Adipose tissue (tissue), 3 donors: ENCODE results near the gene HYAL2. TPM values are rescaled to one million over a fixed set of nuclear protein-coding genes. Genes with fewer than 3 reads are reported as not detected.

Source experiments
- H3K27ac ChIP-seq: one replicate; pipeline ENCODE4 v1.5.1; 2013; ENCODE audit warnings: low read depth, low read length
- WGBS, 3 donors: extraction: QIAGEN DNeasy Blood & Tissue Kit; methylation state at CpG; one replicate each; pipeline ENCODE4 v1.1.7; 2013; 5-methylcytosine and 5-hydroxymethylcytosine counted together
- polyA plus RNA-seq, 3 donors: library from polyadenylated mRNA; stranded (reverse); fragments of 200-250 nt; gene quantifications; one replicate each; pipeline ENCODE4 v1.2.3, GENCODE V29; 2013
- donor health status: healthy with polysubstance abuse.
- donor health status: Bipolar disorder and iron deficiency.
- donor health status: healthy.

Gene HYAL2
- 100 to 1,000 TPM in 1 of 3 donors, 10 to 100 TPM in 2; 29.0 to 140 (median 80.3) TPM for polyA plus RNA-seq

GRCh38 chr3:50322386-50323091 is at the start of gene HYAL2:
Gene HYAL2 (minus strand): TSS chr3:50322745. CDS start chr3:50320489, 2,256 bp downstream.
- H3K27ac ChIP-seq: peak within 1 kb of the TSS; percentile 49
- 28 to 40% (median 32%) methylated on average over 29 to 31 of the region's 31 CpGs for WGBS, 3 donors

GRCh38 chr3:50371133-50371685 is 48.7 kb upstream of the HYAL2 start:
- H3K27ac ChIP-seq: no peak overlapping the region
- 83 to 86% (median 84%) methylated on average over 3 of the region's 3 CpGs for WGBS, 3 donors

- no peak overlapping the region for H3K27ac ChIP-seq
- WGBS, 3 donors: 50 to 66% (median 58%) methylated on average over 14 of the region's 14 CpGs
Observed at GRCh38 chr3:50370594-50370993, 48.0 kb upstream of the HYAL2 start.

- H3K27ac ChIP-seq: no peak overlapping the region
- WGBS, 3 donors: 69 to 74% (median 72%) methylated on average over 9 of the region's 9 CpGs
Observed at GRCh38 chr3:50369012-50369670, 46.6 kb upstream of the HYAL2 start.

- WGBS, 3 donors: 61 to 86% (median 75%) methylated on average over 5 of the region's 5 CpGs
- H3K27ac ChIP-seq: no peak overlapping the region
Observed at GRCh38 chr3:50365842-50366220, 43.3 kb upstream of the HYAL2 start.

- H3K27ac ChIP-seq: no peak overlapping the region
Observed at GRCh38 chr3:50365080-50365841, 42.7 kb upstream of the HYAL2 start.

GRCh38 chr3:50364573-50365079 is 42.1 kb upstream of the HYAL2 start:
- WGBS, 3 donors: 7 to 11% (median 10%) methylated on average over 45 to 48 of the region's 48 CpGs
- H3K27ac ChIP-seq: no peak overlapping the region

More at GRCh38 chr3:50365080-50365841, 42.7 kb upstream of the HYAL2 start:
- 4 to 6% (median 6%) methylated on average over 36 to 53 of the region's 53 CpGs for WGBS, 3 donors

GRCh38 chr3:50359760-50360110 is 37.2 kb upstream of the HYAL2 start:
- 19 to 24% (median 23%) methylated on average over 8 of the region's 8 CpGs for WGBS, 3 donors
- no peak overlapping the region for H3K27ac ChIP-seq

- peak within 1 kb of the TSS; percentile 51 for H3K27ac ChIP-seq
- 0 to 2% (median 1%) methylated on average over 61 to 64 of the region's 64 CpGs for WGBS, 3 donors
Observed at GRCh38 chr3:50358911-50359759, 36.6 kb upstream of the HYAL2 start, which contains the start of gene TMEM115. Gene TMEM115 (minus strand): TSS chr3:50359521. CDS start chr3:50359063, 458 bp downstream.

- 33 to 55% (median 40%) methylated on average over 24 of the region's 24 CpGs for WGBS, 3 donors
- no peak overlapping the region for H3K27ac ChIP-seq
Observed at GRCh38 chr3:50358355-50358910, 35.9 kb upstream of the HYAL2 start.

- no peak overlapping the region for H3K27ac ChIP-seq
Observed at GRCh38 chr3:50357481-50357880, 34.9 kb upstream of the HYAL2 start.

GRCh38 chr3:50356553-50356952 is 34.0 kb upstream of the HYAL2 start:
- 37 to 45% (median 40%) methylated on average over 5 of the region's 5 CpGs for whole genome bisulfite sequencing, 3 donors
- H3K27ac ChIP-seq: no peak overlapping the region

More at GRCh38 chr3:50357481-50357880, 34.9 kb upstream of the HYAL2 start:
- WGBS, 3 donors: 66 to 81% (median 73%) methylated on average over 1 of the region's 1 CpG

GRCh38 chr3:50355829-50356552 is 33.4 kb upstream of the HYAL2 start:
- no peak overlapping the region for H3K27ac ChIP-seq
- 45 to 65% (median 62%) methylated on average over 5 of the region's 5 CpGs for WGBS, 3 donors

- no peak overlapping the region for H3K27ac ChIP-seq
- WGBS, 3 donors: 84 to 89% (median 86%) methylated on average over 7 of the region's 7 CpGs
Observed at GRCh38 chr3:50354850-50355249, 32.3 kb upstream of the HYAL2 start.

GRCh38 chr3:50354186-50354764 is 31.7 kb upstream of the HYAL2 start:
- 76 to 85% (median 84%) methylated on average over 5 of the region's 5 CpGs for WGBS, 3 donors
- H3K27ac ChIP-seq: no peak overlapping the region

GRCh38 chr3:50353245-50354004 is 30.9 kb upstream of the HYAL2 start:
- 79 to 82% (median 81%) methylated on average over 12 of the region's 12 CpGs for WGBS, 3 donors
- no peak overlapping the region for H3K27ac ChIP-seq
